ACHN (cell line): ENCODE data around the gene PDE7B.

ENCODE experiments used
- DNase-seq: peaks from one replicate; pipeline ENCODE4 v3.0.0-alpha.2; 2015
- in situ Hi-C: cut with HindIII; loops from 2 replicates; pipeline ENCODE4 v1.10.0; 2017; ENCODE audit warnings: low sequenced_read_pairs, low pct_ligation_motif_present, low pct_unique_long_range_greater_than_20kb

Gene PDE7B

DNA sequence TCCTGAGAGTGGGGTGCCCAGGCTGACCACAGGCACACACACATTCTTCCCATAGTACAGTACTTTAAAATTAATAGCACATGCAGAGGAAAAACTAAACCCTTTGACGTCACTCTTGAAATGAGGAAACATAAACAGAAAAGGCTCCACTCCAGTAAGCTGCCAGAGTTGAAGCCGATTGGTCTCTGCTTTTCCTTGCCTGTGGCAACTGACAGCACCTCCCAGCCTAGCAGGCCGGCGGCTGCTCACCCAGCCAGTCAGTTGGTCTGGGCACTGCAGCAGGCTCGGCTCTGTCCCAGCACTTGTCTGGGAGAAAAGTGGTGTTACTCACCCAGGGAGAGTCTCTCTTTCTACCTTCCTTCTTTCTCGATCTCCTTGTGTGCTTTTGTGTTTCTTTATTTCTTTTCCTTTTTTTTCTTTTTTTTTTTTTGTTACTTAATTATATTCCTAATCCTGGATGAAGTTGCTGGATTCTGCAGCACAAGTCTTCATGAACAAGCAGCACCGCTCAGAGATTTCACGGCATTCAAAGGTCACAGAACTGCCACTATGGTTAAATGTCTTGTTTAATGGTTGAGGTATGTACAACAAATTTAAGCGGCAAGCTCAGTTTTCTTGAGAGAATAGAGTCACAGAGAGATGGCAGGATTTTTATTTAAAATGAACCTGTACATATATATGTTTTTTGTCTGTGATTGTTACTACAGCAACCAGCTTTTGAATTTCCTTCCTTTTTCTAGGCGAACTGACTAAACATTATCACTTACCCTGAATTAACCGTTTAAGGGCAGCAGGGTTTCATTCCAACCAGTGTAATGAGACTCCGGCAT is at the start of gene PDE7B:
TSS of gene PDE7B (plus strand) at position 260 of the 830 bp plus-strand sequence.
- DNase-seq = peak; percentile 83
- in situ Hi-C loops = no loop called here

GRCh38 chr6:135801755-135802465 is 49.6 kb upstream of the PDE7B start:
- no peak for DNase-seq
- in situ Hi-C loops = no loop called here

DNA sequence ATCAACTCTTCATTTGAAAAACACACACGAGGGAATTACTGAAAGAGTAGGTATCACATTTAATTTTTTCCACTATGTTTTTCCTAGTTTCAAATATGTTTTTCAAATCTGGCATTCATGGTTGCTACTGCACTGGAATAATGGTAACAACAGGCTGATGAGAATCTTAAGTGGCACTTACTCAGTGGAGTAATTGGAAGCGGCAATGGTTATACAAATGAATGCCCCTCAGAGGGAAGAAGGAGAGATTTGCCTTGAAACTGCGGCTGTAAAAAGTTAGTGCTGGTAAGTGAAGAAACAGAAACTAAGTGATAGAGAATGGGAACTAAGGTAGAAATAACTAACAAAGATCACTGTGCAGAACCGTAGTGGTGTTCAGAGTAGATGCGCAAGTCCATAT is 41.0 kb upstream of the PDE7B start:
- no peak for DNase-seq
- in situ Hi-C loops = no loop called here

DNA sequence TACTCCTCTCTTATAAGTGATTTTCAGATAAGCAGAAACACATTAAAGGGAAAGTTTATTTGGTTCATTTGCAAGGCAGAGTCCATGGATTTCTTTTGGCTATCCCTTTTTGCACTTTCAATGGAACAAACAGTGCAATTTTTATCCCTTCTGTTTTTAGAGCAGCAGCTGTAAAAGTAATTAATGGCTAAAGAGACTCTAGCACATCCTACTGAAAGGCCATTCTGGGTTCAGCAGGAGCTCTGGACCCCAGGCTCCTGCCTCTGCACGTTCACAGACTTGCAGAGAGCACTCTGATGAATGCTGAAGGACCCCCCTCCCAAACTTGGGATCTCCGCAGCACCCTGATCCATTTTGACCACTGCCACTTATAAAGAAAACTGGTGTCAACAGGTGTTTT is 40.3 kb upstream of the PDE7B start:
- in situ Hi-C loops = no loop called here
- no peak for DNase-seq

DNA sequence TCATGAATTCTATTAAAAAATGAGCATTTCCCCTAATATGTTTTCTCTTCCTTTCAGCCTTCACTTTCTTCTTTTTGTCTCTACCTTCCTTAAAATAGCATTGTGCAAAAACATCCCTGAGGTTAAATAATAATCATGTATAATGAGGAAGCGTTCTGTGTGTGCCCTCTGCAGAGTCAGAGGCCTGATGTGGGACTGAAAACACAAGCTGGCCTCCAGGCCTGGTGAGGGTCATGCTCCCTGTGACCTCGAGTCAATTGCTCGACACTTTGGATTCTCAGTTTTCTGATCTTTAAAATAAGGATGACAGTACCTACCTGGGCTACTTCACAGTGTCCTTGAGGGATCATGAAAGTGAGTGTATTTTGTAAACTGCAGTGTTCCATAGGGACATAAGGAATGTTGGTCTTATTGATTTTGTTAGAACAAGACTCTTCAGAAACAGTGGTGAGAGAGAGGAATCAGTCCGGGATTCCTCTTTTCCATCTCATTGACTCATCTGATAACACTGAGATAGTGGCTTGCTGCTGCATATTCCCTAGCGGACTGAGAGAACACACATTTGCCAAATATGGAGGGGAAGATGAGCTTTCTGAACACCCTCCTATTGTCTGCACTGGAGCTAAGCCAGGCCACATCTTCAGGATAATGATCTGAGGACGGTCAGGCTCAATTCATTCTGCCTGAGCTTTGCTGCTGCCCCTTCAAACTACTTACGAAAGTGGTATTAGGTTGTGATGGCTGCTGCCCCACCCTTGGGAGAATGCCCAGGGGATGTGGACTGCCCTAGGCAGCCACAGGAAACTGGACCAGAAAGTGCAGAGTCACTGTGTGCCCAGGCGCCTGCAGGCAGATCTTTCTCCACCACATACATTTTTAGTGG is 39.6 kb upstream of the PDE7B start:
- in situ Hi-C loops = no loop called here
- DNase-seq = no peak

DNA sequence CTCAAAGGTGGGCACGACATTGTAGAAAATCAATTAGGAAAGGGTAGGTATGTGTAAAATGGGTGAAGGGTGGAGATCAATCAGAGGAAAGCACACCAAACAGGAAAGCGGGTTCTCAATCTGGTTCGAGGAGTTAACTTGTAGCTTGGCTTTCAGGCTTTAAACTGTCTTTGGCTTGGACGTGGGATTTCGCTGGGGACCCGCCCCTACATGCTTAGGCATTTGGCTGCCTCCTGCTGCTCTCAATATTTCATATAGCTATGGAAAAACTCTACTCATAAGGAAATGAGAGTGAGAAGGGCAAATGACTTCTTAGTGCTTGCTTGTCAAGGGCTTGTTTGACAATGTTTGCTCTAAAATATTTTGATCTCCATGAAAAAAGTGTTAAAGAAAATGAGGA is 38.1 kb upstream of the PDE7B start:
- DNase-seq = no peak
- in situ Hi-C loops = no loop called here

- no peak for DNase-seq
- in situ Hi-C loops = no loop called here
These were observed 37.5 kb upstream of the PDE7B start for GRCh38 chr6:135814043-135814442.

GRCh38 chr6:135815216-135815615 is 36.3 kb upstream of the PDE7B start:
- in situ Hi-C loops = no loop called here
- DNase-seq = no peak

DNA sequence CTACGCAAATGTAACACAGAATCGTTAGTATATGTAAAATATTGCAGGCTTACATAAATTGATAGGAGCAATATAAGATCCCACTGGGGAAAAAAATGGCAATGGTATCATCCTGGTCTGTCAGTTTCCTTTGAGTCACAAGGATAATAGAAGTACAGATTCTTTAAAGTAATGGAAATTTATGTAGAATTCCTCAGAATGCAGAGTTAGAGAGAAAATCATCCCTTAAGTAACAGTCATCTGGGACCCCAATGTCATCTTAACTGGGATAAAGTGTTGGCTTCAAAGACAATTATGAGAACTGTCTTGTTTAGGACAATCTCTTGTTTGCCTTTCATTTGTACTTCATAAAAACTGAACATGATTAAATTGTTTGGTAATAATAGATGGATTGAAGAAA is 34.5 kb upstream of the PDE7B start:
- in situ Hi-C loops = no loop called here
- no peak for DNase-seq

GRCh38 chr6:135819665-135820064 is 31.8 kb upstream of the PDE7B start:
- in situ Hi-C loops = no loop called here
- no peak for DNase-seq

- in situ Hi-C loops = no loop called here
- DNase-seq = no peak
These were observed 31.2 kb upstream of the PDE7B start for GRCh38 chr6:135820340-135820739.

DNA sequence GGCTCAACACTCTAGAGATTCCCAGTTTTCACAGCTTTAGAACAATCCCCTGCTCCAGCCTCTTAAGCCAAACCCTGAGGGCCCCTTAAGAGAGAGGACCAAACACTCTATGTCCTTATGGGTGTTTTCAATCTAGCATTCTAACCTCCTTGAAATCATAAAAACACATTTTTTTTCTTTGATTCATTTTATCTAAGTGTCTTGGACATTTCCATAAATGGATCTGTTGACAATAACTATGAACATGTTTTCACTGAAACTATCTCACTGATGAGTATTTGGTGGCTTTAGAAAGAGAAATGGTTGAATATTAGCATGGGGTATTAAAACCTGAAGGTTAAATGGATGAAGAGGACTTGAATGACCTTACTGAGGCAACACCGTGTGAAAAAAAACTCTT is 27.6 kb upstream of the PDE7B start:
- no peak for DNase-seq
- in situ Hi-C loops = no loop called here

DNA sequence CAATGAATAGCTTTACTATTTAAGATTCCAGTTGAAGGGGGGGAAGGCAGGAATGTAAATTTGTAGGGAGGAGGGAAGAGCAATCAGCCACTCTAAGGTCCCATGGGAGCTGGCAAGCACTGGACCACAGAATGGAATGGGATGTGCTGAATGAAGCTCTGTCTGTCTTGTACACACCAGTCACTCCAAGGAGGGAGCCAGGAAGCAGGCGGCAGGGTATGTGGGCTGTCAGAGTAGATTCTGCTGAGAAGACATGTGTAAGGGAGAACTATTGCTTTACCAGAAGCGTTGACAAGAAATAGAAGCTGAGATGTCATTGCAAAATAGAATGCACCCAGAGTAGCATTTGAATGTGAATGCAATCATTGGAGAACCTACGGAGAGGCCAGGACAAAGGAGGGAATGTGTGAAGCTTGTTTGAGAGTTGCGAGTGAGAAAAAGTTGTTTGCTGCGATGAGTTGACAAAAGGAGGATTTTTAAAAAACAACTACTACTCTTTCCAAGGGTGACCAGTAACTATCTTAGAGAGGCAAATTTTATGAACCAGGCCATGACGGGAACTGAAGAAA is 25.2 kb upstream of the PDE7B start:
- in situ Hi-C loops = no loop called here
- DNase-seq = no peak

DNA sequence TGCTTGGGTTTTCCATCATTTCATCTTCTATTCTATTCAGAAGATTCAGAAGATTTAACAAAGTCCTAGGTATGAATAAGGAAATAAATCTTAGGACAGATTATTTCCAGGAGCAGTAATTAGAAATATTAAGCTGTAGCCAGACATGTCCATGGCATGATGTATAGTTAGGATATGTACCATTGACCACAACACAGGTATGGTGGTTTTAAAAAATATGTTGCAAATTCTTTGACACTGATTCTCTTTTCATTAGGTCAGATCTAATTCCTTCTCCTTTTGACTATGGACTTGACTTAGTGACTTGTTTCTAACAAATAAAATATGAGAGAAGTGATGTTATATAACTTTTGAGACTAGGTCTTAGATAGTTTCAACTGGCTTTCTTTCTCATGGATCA is 23.5 kb upstream of the PDE7B start:
- no peak for DNase-seq
- in situ Hi-C loops = no loop called here

GRCh38 chr6:135830452-135830881 is 21.0 kb upstream of the PDE7B start:
- in situ Hi-C loops = no loop called here
- no peak for DNase-seq

GRCh38 chr6:135831016-135831415 is 20.5 kb upstream of the PDE7B start:
- no peak for DNase-seq
- in situ Hi-C loops = no loop called here

- DNase-seq = no peak
- in situ Hi-C loops = no loop called here
These were observed 19.3 kb upstream of the PDE7B start for GRCh38 chr6:135832166-135832565.

- in situ Hi-C loops = no loop called here
- DNase-seq = no peak
These were observed 17.7 kb upstream of the PDE7B start for GRCh38 chr6:135833771-135834170.
